IMR-90 (cell line): ENCODE measurements around the gene DUS1L. TPM values are rescaled to one million over a fixed set of nuclear protein-coding genes. Genes with fewer than 3 reads are reported as not detected.

ENCODE experiments used
- ATAC-seq: fragments of 200-7000 bp; cut with Tn5 transposase; 2 replicates; pipeline ENCODE4 v1.9.1; 2020; ENCODE audit warnings: low read depth, mild to moderate bottlenecking, moderate library complexity
- BruUV-seq: library from RNA; stranded (reverse); fragments of 400-500 nt; replicated peaks from 2 replicates; lab custom pipeline; 2021; lab: Mats Ljungman, UMichigan
- CTCF ChIA-PET: fragments of 300-600 bp; formaldehyde crosslinking; extraction: SDS; loops from one replicate; lab custom pipeline; 2021; ENCODE audit warnings: antibody characterized with exemption; lab: Yijun Ruan, JAX
- POLR2A ChIA-PET: fragments of 300-600 bp; sonication (Branson Sonifier 250); formaldehyde crosslinking; loops from one replicate; lab custom pipeline; 2022; ENCODE audit warnings: antibody characterized with exemption; ENCODE audit not compliant: unreplicated experiment; lab: Charles Lee
- DNase-seq: peaks from one replicate; pipeline ENCODE4 v3.0.0; 2013
- H2AFZ ChIP-seq: replicated peaks from 2 replicates; pipeline ENCODE3; 2013; ENCODE audit warnings: low read length, mild to moderate bottlenecking; ENCODE audit not compliant: poor library complexity
- H2AK5ac ChIP-seq: 2 replicates; pipeline ENCODE4 v1.6.1; 2013; ENCODE audit warnings: low read depth, low read length, inconsistent platforms
- H2AK9ac ChIP-seq: replicated peaks from 2 replicates; pipeline ENCODE3; 2013; ENCODE audit warnings: mild to moderate bottlenecking, low read depth, low read length, moderate library complexity; ENCODE audit not compliant: poor library complexity
- H2BK120ac ChIP-seq: 2 replicates; pipeline ENCODE4 v1.6.1; 2013; ENCODE audit warnings: low read depth, low read length, inconsistent platforms
- H2BK15ac ChIP-seq: 3 replicates; pipeline ENCODE4 v1.6.1; 2013; ENCODE audit warnings: low read depth, low read length, inconsistent platforms
- H2BK20ac ChIP-seq: 2 replicates; pipeline ENCODE4 v1.6.1; 2013; ENCODE audit warnings: low read depth, mild to moderate bottlenecking, inconsistent platforms, low read length, moderate library complexity
- H2BK5ac ChIP-seq: 2 replicates; pipeline ENCODE4 v1.6.1; 2013; ENCODE audit warnings: mild to moderate bottlenecking, low read depth, low read length, inconsistent platforms; ENCODE audit not compliant: poor library complexity, severe bottlenecking
- H3K14ac ChIP-seq: replicated peaks from 2 replicates; pipeline ENCODE4 v1.6.1; 2013; ENCODE audit warnings: low read depth, low read length, inconsistent platforms
- H3K18ac ChIP-seq: 2 replicates; pipeline ENCODE4 v1.6.1; 2013; ENCODE audit warnings: low read depth, low read length, control low read depth
- H3K23ac ChIP-seq: 2 replicates; pipeline ENCODE4 v1.6.1; 2013; ENCODE audit warnings: low read depth, low read length, inconsistent platforms
- H3K27ac ChIP-seq: 2 replicates; pipeline ENCODE4 v1.5.1; 2013; ENCODE audit warnings: mild to moderate bottlenecking, control low read depth, low read length; ENCODE audit not compliant: insufficient read depth
- H3K27me3 ChIP-seq: 2 replicates; pipeline ENCODE4 v1.6.1; 2013; ENCODE audit warnings: low read length; ENCODE audit not compliant: control insufficient read depth, insufficient read depth
- H3K36me3 ChIP-seq: 2 replicates; pipeline ENCODE4 v1.6.1; 2013; ENCODE audit warnings: low read length, mixed read lengths; ENCODE audit not compliant: control insufficient read depth, insufficient read depth
- H3K4ac ChIP-seq: 2 replicates; pipeline ENCODE4 v1.6.1; 2013; ENCODE audit warnings: low read depth, low read length, inconsistent platforms
- H3K4me1 ChIP-seq: 2 replicates; pipeline ENCODE4 v1.6.1; 2013; ENCODE audit warnings: low read length, mixed read lengths; ENCODE audit not compliant: control insufficient read depth, insufficient read depth
- H3K4me2 ChIP-seq: 2 replicates; pipeline ENCODE4 v1.6.1; 2013; ENCODE audit warnings: low read depth, mild to moderate bottlenecking, control low read depth, low read length, moderate library complexity
- H3K4me3 ChIP-seq: 2 replicates; pipeline ENCODE4 v1.5.1; 2013; ENCODE audit warnings: low read depth, mild to moderate bottlenecking, control low read depth, low read length, moderate library complexity; ENCODE audit not compliant: insufficient read depth
- H3K56ac ChIP-seq: 2 replicates; pipeline ENCODE4 v1.6.1; 2013; ENCODE audit warnings: low read length, inconsistent platforms; ENCODE audit not compliant: insufficient read depth; ENCODE audit errors: extremely low read depth
- H3K79me1 ChIP-seq, 2 experiments: 2 replicates each; pipeline ENCODE4 v1.6.1; 2013; ENCODE audit warnings: low read length in 2 of 2, inconsistent platforms in 1 of 2, low read depth in 1 of 2
- H3K9ac ChIP-seq: 2 replicates; pipeline ENCODE4 v1.6.1; 2013; ENCODE audit warnings: low read depth, low read length, control low read depth
- H3K9me1 ChIP-seq: 2 replicates; pipeline ENCODE4 v1.6.1; 2013; ENCODE audit warnings: low read length, inconsistent platforms; ENCODE audit not compliant: insufficient read depth
- H3K9me3 ChIP-seq: 2 replicates; pipeline ENCODE4 v1.6.1; 2013; ENCODE audit warnings: low read length; ENCODE audit not compliant: control insufficient read depth, insufficient read depth
- H4K20me1 ChIP-seq: 2 replicates; pipeline ENCODE4 v1.6.1; 2013; ENCODE audit warnings: low read length, inconsistent platforms; ENCODE audit not compliant: insufficient read depth
- H4K5ac ChIP-seq: 2 replicates; pipeline ENCODE4 v1.6.1; 2013; ENCODE audit warnings: mild to moderate bottlenecking, low read depth, low read length, control low read depth
- H4K8ac ChIP-seq, 2 experiments: 2 replicates each; pipeline ENCODE4 v1.6.1; 2013; ENCODE audit warnings: low read depth in 2 of 2, low read length in 2 of 2, control low read depth in 1 of 2, inconsistent platforms in 1 of 2
- H4K91ac ChIP-seq: 2 replicates; pipeline ENCODE4 v1.6.1; 2013; ENCODE audit warnings: low read depth, low read length, inconsistent platforms; ENCODE audit not compliant: insufficient read depth
- BHLHE40 ChIP-seq: fragments of 150-350 bp; IDR thresholded peaks from 2 replicates; pipeline ENCODE4 v1.6.1; 2016; ENCODE audit warnings: mild to moderate bottlenecking, low read depth, low read length
- CEBPB ChIP-seq: IDR thresholded peaks from 2 replicates; pipeline ENCODE4 v1.6.1; 2012; ENCODE audit warnings: low read depth, low read length, improper control_type of control experiment
- CHD1 ChIP-seq: IDR thresholded peaks from 2 replicates; pipeline ENCODE4 v1.6.1; 2012; ENCODE audit warnings: low read depth, low read length, improper control_type of control experiment
- FOS ChIP-seq: fragments of 150-350 bp; IDR thresholded peaks from 2 replicates; pipeline ENCODE4 v1.6.1; 2016; ENCODE audit warnings: low read depth, low read length
- MAFK ChIP-seq: IDR thresholded peaks from 2 replicates; pipeline ENCODE4 v1.6.1; 2012; ENCODE audit warnings: low read depth, low read length, improper control_type of control experiment
- MAZ ChIP-seq: IDR thresholded peaks from 2 replicates; pipeline ENCODE4 v1.6.1; 2012; ENCODE audit warnings: low read depth, mild to moderate bottlenecking, low read length, improper control_type of control experiment, moderate library complexity, borderline replicate concordance
- MXI1 ChIP-seq: IDR thresholded peaks from 2 replicates; pipeline ENCODE4 v1.6.1; 2012; ENCODE audit warnings: low read depth, mild to moderate bottlenecking, low read length, moderate library complexity, borderline replicate concordance
- NFE2L2 ChIP-seq: fragments of 150-350 bp; IDR thresholded peaks from 2 replicates; pipeline ENCODE4 v1.6.1; 2016; ENCODE audit warnings: low read depth, mild to moderate bottlenecking, low read length
- POLR2A ChIP-seq: IDR thresholded peaks from 2 replicates; pipeline ENCODE4 v1.6.1; 2012; ENCODE audit warnings: mild to moderate bottlenecking, low read depth, low read length
- RAD21 ChIP-seq: IDR thresholded peaks from 2 replicates; pipeline ENCODE4 v1.6.1; 2012; ENCODE audit warnings: low read length, improper control_type of control experiment
- RCOR1 ChIP-seq: IDR thresholded peaks from 2 replicates; pipeline ENCODE4 v1.6.1; 2012; ENCODE audit warnings: mild to moderate bottlenecking, low read length, improper control_type of control experiment; ENCODE audit not compliant: insufficient replicate concordance
- RFX5 ChIP-seq: IDR thresholded peaks from 2 replicates; pipeline ENCODE4 v1.8.0; 2012; ENCODE audit warnings: low read depth, mild to moderate bottlenecking, low read length, moderate library complexity
- SMC3 ChIP-seq: fragments of 150-350 bp; IDR thresholded peaks from 2 replicates; pipeline ENCODE4 v1.6.1; 2016; ENCODE audit warnings: low read depth, mild to moderate bottlenecking, antibody characterized with exemption, low read length, moderate library complexity
- WGBS, 2 experiments: methylation state at CpG; one replicate each; pipeline versions ENCODE4 v1.1.5 to v1.1.7; 2013; ENCODE audit warnings: missing lambda C conversion rate in 2 of 2; ENCODE audit not compliant: insufficient read length in 1 of 2; ENCODE audit errors: extremely low coverage in 2 of 2; 5-methylcytosine and 5-hydroxymethylcytosine counted together
- dilution Hi-C: fragments of 300-500 bp; cut with HindIII; formaldehyde crosslinking; loops from one replicate; pipeline ENCODE4 v1.14.3; 2018; ENCODE audit warnings: low sequenced_read_pairs; ENCODE audit not compliant: unreplicated experiment
- in situ Hi-C: fragments of 300-500 bp; cut with MboI; formaldehyde crosslinking; loops from 3 replicates; pipeline ENCODE4 v1.14.3; 2019; ENCODE audit warnings: low sequenced_read_pairs, inconsistent platforms, mixed read lengths
- intact Hi-C: fragments of 100-400 bp; cut with micrococcal nuclease; formaldehyde crosslinking; loops from 2 replicates; pipeline ENCODE4 v1.10.0; 2022
- polyA plus RNA-seq, 3 experiments: library from polyadenylated mRNA; depleted of rRNA; stranded (reverse); fragments of >200 nt; gene quantifications; 2 replicates each; pipeline ENCODE4 v1.2.3, GENCODE V29; 2012; ENCODE audit warnings: low replicate concordance in 1 of 3
- total RNA-seq: library from RNA; depleted of rRNA; stranded (reverse); fragments of >200 nt; gene quantifications from 2 replicates; pipeline ENCODE4 v1.2.3, GENCODE V29; 2012
- TF ChIP-seq, protein P1 (sequence below): fragments of 150-350 bp; IDR thresholded peaks from 2 replicates; pipeline ENCODE4 v1.6.1; 2017; ENCODE audit warnings: mild to moderate bottlenecking, antibody characterized with exemption, low read length, low read depth
- TF ChIP-seq, protein P2 (sequence below): conservative IDR thresholded peaks from 2 replicates; pipeline ENCODE4 v1.5.1; 2012; ENCODE audit warnings: mild to moderate bottlenecking, low read depth, low read length, improper control_type of control experiment
- TF ChIP-seq, protein P3 (sequence below): fragments of 150-350 bp; IDR thresholded peaks from 2 replicates; pipeline ENCODE4 v1.6.1; 2016; ENCODE audit warnings: low read depth, mild to moderate bottlenecking, low read length, moderate library complexity, borderline replicate concordance

The DUS1L gene
- total and polyA plus RNA-seq, 2 of the 4 experiments (the other 2 are of a cell fraction) = 29.0 to 76.9 TPM

DNA sequence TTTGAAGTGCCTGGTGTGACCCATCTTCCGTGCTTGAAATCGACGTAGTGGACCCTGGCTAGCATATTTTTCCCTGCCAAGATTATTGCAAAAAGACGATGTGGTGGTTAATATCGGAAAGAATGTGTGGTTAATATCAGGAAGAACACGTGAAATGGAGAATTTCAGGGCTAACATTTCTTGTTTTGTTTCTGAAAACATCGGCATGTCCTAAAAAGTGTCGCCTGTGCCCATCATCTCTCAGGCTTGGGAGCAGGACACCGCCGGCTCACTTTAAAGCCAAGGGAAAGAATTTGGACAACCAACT lies 27.8 kb downstream of the DUS1L start:
- Histone ChIP-seq H3K79me1 (peaks cover 7 to 12% of the 10 kb centered on the region in 2 experiments), H3K36me3 (no peaks in the 10 kb centered on the region), H3K14ac (no peak overlapping the region), H3K56ac (no peak overlapping the region), H2AK9ac (no peak overlapping the region), H2BK5ac (no peak overlapping the region), H4K8ac (peak overlapping the region in 1 of 2 experiments; percentile 78; a peak in 1 of 4 replicates), H3K27ac (no peak overlapping the region), H4K5ac (no peak overlapping the region), H3K27me3 (no peaks in the 10 kb centered on the region), H3K4me3 (peak overlapping the region; percentile 33; the same call in 1 of the 2 replicates), H3K18ac (no peak overlapping the region), H3K4me1 (peaks cover 7% of the 10 kb centered on the region), H2AFZ (peak overlapping the region; percentile 53), H4K20me1 (peaks cover 5% of the 10 kb centered on the region), H3K9ac (peak overlapping the region; percentile 34; the same call in 1 of the 2 replicates), H3K9me1 (peaks cover 12% of the 10 kb centered on the region; the same call in 1 of the 2 replicates), H2BK15ac (no peak overlapping the region), H2BK120ac (no peak overlapping the region), H2AK5ac (no peak overlapping the region), H3K23ac (no peak overlapping the region), H2BK20ac (no peak overlapping the region), H3K4me2 (peak overlapping the region; percentile 97), H4K91ac (no peak overlapping the region), H3K9me3 (no peaks in the 10 kb centered on the region), H3K4ac (no peak overlapping the region)
- no peak for TF ChIP-seq MAFK
- TF ChIP-seq MXI1 = no peak
- TF ChIP-seq, protein P1, sequence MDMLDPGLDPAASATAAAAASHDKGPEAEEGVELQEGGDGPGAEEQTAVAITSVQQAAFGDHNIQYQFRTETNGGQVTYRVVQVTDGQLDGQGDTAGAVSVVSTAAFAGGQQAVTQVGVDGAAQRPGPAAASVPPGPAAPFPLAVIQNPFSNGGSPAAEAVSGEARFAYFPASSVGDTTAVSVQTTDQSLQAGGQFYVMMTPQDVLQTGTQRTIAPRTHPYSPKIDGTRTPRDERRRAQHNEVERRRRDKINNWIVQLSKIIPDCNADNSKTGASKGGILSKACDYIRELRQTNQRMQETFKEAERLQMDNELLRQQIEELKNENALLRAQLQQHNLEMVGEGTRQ = no peak
- no peak for TF ChIP-seq POLR2A
- no peak for TF ChIP-seq RCOR1
- no peak for TF ChIP-seq NFE2L2
- no peak for TF ChIP-seq FOS
- TF ChIP-seq, protein P2, sequence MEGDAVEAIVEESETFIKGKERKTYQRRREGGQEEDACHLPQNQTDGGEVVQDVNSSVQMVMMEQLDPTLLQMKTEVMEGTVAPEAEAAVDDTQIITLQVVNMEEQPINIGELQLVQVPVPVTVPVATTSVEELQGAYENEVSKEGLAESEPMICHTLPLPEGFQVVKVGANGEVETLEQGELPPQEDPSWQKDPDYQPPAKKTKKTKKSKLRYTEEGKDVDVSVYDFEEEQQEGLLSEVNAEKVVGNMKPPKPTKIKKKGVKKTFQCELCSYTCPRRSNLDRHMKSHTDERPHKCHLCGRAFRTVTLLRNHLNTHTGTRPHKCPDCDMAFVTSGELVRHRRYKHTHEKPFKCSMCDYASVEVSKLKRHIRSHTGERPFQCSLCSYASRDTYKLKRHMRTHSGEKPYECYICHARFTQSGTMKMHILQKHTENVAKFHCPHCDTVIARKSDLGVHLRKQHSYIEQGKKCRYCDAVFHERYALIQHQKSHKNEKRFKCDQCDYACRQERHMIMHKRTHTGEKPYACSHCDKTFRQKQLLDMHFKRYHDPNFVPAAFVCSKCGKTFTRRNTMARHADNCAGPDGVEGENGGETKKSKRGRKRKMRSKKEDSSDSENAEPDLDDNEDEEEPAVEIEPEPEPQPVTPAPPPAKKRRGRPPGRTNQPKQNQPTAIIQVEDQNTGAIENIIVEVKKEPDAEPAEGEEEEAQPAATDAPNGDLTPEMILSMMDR = no peak
- no peak for TF ChIP-seq RAD21
- no peak for TF ChIP-seq CHD1
- TF ChIP-seq RFX5 = no peak
- TF ChIP-seq, protein P3, sequence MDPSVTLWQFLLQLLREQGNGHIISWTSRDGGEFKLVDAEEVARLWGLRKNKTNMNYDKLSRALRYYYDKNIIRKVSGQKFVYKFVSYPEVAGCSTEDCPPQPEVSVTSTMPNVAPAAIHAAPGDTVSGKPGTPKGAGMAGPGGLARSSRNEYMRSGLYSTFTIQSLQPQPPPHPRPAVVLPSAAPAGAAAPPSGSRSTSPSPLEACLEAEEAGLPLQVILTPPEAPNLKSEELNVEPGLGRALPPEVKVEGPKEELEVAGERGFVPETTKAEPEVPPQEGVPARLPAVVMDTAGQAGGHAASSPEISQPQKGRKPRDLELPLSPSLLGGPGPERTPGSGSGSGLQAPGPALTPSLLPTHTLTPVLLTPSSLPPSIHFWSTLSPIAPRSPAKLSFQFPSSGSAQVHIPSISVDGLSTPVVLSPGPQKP = no peak
- no peak for TF ChIP-seq BHLHE40
- no peak for TF ChIP-seq CEBPB
- TF ChIP-seq SMC3 = no peak
- no peak for TF ChIP-seq MAZ
- BruUV-seq = no TSS peak
- intact Hi-C loops (loop anchor here (2.0 to 10.0 kb wide), 2 partner anchors 61 to 287 kb away; partner anchors contain the start of gene FASN), in situ Hi-C loops (no loop called here), dilution Hi-C loops (no loop called here)
- WGBS, 2 experiments = 14% methylated on average over 10 of the region's 10 CpGs; no CpG with 5 or more reads in 1 of the 2 experiments
- ATAC-seq (no peak), DNase-seq (no peak)
- POLR2A ChIA-PET = interaction anchor here (0.6 kb wide), 1 partner anchor 60 kb away, joined by 4 read pairs; the partner anchor contains the start of gene FASN
- CTCF ChIA-PET = interaction anchor here (0.5 to 1.7 kb wide), 4 partner anchors 15 to 78 kb away, joined by 3 to 7 read pairs (median 4); partner anchors contain the start of genes CENPX and LRRC45
